Measurements from ENCODE around the gene UBE2J2.

UBE2J2 gene

DNA sequence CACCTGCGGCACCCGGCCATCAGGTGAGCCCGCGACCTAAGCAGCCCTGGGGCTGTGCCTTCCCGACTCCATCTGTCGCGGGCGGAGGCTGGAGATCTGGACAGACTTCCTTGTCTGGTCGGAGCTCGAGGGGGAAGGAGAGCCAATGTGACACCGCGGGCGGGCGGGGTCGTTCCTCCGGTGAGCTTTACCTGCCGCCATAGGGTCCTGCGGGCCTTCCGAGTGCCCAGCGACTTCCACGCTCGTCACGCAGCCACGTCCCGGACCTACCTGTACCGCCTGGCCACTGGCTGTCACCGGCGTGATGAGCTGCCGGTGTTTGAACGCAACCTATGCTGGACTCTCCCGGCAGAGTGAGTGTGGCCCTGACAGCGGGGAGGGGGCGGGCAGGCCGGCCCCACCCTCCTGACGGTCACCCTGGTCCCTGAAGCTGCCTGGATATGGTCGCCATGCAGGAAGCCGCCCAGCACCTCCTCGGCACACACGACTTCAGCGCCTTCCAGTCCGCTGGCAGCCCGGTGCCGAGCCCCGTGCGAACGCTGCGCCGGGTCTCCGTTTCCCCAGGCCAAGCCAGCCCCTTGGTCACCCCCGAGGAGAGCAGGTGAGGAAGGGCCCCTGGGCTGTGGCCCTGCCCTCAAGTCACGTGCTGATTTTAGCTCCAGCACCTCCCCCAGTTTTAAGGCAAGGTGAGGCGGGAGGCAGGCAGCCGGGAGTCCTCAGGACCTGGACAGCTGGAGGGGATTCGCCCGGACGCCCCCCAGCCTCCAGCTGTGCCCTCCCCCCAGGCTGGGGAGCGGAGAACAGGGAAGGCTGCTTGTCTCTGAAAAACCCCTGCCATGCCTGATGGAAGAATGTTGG is 35.8 kb upstream of the UBE2J2 start:
- no peak for DNase-seq (ENCODE audit: low read depth)
- TF ChIP-seq, protein P1, sequence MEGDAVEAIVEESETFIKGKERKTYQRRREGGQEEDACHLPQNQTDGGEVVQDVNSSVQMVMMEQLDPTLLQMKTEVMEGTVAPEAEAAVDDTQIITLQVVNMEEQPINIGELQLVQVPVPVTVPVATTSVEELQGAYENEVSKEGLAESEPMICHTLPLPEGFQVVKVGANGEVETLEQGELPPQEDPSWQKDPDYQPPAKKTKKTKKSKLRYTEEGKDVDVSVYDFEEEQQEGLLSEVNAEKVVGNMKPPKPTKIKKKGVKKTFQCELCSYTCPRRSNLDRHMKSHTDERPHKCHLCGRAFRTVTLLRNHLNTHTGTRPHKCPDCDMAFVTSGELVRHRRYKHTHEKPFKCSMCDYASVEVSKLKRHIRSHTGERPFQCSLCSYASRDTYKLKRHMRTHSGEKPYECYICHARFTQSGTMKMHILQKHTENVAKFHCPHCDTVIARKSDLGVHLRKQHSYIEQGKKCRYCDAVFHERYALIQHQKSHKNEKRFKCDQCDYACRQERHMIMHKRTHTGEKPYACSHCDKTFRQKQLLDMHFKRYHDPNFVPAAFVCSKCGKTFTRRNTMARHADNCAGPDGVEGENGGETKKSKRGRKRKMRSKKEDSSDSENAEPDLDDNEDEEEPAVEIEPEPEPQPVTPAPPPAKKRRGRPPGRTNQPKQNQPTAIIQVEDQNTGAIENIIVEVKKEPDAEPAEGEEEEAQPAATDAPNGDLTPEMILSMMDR (IDR thresholded peaks at IDR 0.05; ENCODE audit: low read depth, low read length, missing control alignments): no peak
- in situ Hi-C loops (cut with HindIII; ENCODE audit: low sequenced_read_pairs): no loop called here
- peak overlapping the region; percentile 74 for H3K4me3 ChIP-seq (ENCODE audit: low read depth, low read length)

DNA sequence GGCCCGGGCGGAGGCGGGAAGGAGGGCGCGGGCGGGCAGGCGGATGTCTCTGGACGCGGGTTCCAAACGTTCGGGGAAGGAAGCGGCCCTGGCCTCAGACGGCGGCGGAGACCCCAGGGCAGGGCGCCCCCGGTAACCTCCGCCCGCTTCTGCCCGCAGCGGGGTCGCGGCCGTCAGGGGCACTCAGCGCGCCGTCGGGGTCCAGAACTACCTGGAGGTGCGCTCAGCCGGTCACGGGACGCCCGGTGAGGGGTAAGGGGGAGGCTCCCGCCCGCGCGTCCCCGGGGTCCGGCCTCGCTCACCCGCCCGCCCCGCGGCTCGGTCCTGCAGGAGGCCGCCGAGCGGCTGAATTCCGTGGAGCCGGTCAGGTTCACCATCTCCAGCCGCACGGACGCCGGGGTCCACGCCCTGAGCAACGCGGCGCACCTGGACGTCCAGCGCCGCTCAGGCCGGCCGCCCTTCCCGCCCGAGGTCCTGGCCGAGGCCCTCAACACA is 35.1 kb upstream of the UBE2J2 start:
- peak overlapping the region; percentile 74 for H3K4me3 ChIP-seq (ENCODE audit: low read depth, low read length)
- DNase-seq (ENCODE audit: low read depth): no peak
- in situ Hi-C loops (cut with HindIII; ENCODE audit: low sequenced_read_pairs): no loop called here
- TF ChIP-seq, protein P1 (IDR thresholded peaks at IDR 0.05; ENCODE audit: low read depth, low read length, missing control alignments): no peak

DNA sequence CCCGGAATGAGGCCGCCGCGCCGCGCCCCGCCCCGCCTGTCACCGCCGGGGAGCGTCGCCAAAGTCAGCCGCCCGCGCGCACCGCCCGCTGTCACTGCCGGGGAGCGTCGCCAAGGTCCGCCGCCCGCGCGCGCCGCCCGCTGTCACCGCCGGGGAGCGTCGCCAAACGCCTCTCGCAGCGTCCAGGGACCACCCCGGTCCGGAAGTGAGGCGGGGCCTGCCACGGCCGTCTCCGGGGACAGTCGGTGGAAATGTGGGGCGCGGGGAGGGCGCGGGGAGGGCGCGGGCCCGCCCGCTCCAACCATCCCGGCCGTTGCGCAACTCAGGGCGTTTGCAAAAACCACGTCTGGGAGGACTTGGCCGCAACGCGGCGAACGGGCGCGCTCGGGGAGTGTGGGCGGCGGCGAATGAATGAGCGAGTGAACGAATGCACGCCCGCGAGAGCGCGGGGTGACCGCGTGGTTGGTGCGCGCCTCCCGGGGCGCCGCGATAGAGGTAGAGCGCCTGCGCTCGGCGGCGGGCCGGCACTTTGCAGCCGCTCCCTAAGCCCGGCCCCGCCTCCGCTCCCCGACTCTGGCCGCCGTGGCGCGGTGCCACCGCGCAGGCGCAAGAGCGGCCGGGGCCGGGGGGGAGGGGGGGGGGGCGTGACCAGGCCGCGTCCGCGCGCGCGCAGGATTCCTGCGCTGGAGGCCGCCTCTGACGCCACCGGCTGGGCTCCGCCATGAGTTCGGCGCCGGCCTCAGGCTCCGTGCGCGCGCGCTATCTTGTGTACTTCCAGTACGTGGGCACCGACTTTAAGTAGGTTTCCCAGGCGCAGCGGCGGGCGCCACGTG is 34.5 kb upstream of the UBE2J2 start, which contains the start of the genes ACAP3 and PUSL1:
TSS of gene ACAP3 (minus strand) at position 8 of the 833 bp plus-strand sequence. CDS start 115 bp downstream, outside the sequence.
TSS of gene PUSL1 (plus strand) at position 675 of the 833 bp plus-strand sequence. CDS start at position 722, 47 bp downstream.
- H3K4me3 ChIP-seq (ENCODE audit: low read depth, low read length): peak within 1 kb of the TSS; percentile 74
- in situ Hi-C loops (cut with HindIII; ENCODE audit: low sequenced_read_pairs): no loop called here
- TF ChIP-seq, protein P1 (IDR thresholded peaks at IDR 0.05; ENCODE audit: low read depth, low read length, missing control alignments): no peak
- DNase-seq (ENCODE audit: low read depth): peak; percentile 79

DNA sequence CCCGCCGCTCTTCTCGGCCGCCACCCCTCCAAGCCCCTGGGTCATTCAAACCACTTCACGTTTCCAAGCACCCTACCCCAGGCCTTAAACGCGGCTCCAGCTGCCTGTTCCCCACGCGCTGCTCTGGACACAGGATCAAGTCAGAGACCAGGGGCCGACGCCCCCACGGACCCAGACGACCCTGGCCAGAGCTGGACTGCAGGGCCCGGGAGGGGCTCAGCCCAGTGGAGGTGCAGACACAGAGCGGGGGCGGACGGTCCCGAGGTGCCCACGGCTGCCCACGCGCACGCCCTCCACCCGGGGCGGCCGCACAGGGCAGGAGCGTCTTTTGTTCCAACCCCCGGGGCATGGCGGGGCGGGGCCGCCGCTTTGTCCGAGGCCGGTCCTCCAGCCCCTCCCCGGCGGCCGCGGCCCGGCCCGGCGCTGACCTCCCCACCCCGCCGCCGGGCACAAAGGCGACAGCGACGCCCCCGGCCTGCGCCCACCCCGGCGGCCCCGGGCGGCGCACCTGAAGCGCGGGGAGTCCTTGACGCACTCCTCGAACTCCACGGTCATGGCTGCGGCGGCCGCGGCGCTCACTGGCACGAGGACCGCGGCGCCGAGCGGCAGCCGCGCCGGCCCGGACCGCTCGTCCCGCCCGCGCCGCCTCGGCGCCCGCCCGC is 33.7 kb upstream of the UBE2J2 start:
- TF ChIP-seq, protein P1 (IDR thresholded peaks at IDR 0.05; ENCODE audit: low read depth, low read length, missing control alignments): no peak
- in situ Hi-C loops (cut with HindIII; ENCODE audit: low sequenced_read_pairs): no loop called here
- H3K4me3 ChIP-seq (ENCODE audit: low read depth, low read length): peak overlapping the region; percentile 74
- DNase-seq (ENCODE audit: low read depth): peak; percentile 3

DNA sequence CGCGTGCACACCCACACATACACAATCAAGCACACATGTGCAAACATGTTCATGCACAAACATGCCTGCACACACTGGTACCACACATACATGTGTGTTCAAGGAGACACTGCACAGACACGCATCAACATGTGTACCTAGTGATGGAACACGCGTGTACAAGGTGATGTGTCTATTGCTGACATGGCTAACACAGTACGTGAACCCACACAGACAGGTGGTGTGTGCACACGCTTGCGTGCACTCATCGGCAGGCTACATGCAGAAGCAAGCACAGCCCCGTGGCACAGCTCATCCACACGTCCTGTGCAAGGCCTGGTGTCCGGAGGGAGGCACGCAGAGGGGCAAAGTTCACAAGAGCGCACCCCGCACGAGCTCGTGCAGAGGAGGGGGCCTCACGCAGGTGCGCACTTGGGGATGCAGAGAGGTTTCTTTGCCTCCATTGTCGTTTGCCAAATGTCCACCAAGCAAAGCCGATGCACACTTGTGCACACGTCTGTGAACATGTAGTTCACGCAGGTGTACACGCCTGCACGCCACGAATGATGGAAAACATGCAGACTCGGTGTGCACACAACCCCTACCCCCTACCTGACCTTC is 33.1 kb upstream of the UBE2J2 start:
- in situ Hi-C loops (cut with HindIII; ENCODE audit: low sequenced_read_pairs): no loop called here
- DNase-seq (ENCODE audit: low read depth): no peak
- TF ChIP-seq, protein P1 (IDR thresholded peaks at IDR 0.05; ENCODE audit: low read depth, low read length, missing control alignments): no peak
- H3K4me3 ChIP-seq (ENCODE audit: low read depth, low read length): peak overlapping the region; percentile 74

Measured in astrocyte of the cerebellum (primary cell).